PC-9 (cell line): ENCODE results near the gene GPS2.

Source experiments
- EZH2 ChIP-seq: fragments of 200-600 bp; sonication (generic); IDR thresholded peaks from 2 replicates; pipeline ENCODE4 v1.8.0; 2017; ENCODE audit warnings: antibody characterized with exemption, low read depth
- TF ChIP-seq, protein P1 (sequence below): fragments of 200-600 bp; sonication (generic); conservative IDR thresholded peaks from 2 replicates; pipeline ENCODE4 v1.6.1; 2017; ENCODE audit warnings: mixed run types, antibody characterized with exemption, mild to moderate bottlenecking, moderate library complexity

- TF ChIP-seq, protein P1, sequence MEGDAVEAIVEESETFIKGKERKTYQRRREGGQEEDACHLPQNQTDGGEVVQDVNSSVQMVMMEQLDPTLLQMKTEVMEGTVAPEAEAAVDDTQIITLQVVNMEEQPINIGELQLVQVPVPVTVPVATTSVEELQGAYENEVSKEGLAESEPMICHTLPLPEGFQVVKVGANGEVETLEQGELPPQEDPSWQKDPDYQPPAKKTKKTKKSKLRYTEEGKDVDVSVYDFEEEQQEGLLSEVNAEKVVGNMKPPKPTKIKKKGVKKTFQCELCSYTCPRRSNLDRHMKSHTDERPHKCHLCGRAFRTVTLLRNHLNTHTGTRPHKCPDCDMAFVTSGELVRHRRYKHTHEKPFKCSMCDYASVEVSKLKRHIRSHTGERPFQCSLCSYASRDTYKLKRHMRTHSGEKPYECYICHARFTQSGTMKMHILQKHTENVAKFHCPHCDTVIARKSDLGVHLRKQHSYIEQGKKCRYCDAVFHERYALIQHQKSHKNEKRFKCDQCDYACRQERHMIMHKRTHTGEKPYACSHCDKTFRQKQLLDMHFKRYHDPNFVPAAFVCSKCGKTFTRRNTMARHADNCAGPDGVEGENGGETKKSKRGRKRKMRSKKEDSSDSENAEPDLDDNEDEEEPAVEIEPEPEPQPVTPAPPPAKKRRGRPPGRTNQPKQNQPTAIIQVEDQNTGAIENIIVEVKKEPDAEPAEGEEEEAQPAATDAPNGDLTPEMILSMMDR = no peak
- TF ChIP-seq EZH2 = no peak
Measured at GRCh38 chr17:7306911-7307685, 8.1 kb downstream of the GPS2 start, which contains the start of gene EIF5A.
